SK-N-SH treated with all-trans-retinoic acid at 6 μM for 48 hours (cell line): ENCODE results near the gene LTBP4.

ENCODE experiments used
- ATAC-seq: fragments of 200-7000 bp; cut with Tn5 transposase; 3 replicates; pipeline ENCODE4 v1.9.1; 2020; ENCODE audit warnings: mild to moderate bottlenecking, moderate library complexity
- ARNTL ChIP-seq: fragments of 450-650 bp; formaldehyde crosslinking; IDR thresholded peaks from 2 replicates; pipeline ENCODE4 v1.5.0; 2020; ENCODE audit warnings: low read depth, mild to moderate bottlenecking, moderate library complexity, borderline replicate concordance
- BACH2 ChIP-seq: fragments of 250-450 bp; sonication (Bioruptor Pico); IDR thresholded peaks from 2 replicates; pipeline ENCODE4 v1.9.0; 2021; ENCODE audit warnings: mild to moderate bottlenecking, borderline replicate concordance
- CSRNP3 ChIP-seq: fragments of 250-450 bp; sonication (Bioruptor Pico); IDR thresholded peaks from 2 replicates; pipeline ENCODE4 v1.5.1; 2021; ENCODE audit warnings: mild to moderate bottlenecking, moderate library complexity
- RARB ChIP-seq: fragments of 250-450 bp; sonication (Bioruptor Pico); IDR thresholded peaks from 2 replicates; pipeline ENCODE4 v1.8.0; 2021; ENCODE audit warnings: mild to moderate bottlenecking, moderate library complexity
- SNAI2 ChIP-seq: fragments of 250-450 bp; sonication (Bioruptor Pico); IDR thresholded peaks from 2 replicates; pipeline ENCODE4 v1.5.0; 2020; ENCODE audit warnings: mild to moderate bottlenecking, moderate library complexity
- TOX ChIP-seq: fragments of 250-450 bp; sonication (Bioruptor Pico); IDR thresholded peaks from 2 replicates; pipeline ENCODE4 v1.8.0; 2021; ENCODE audit warnings: mild to moderate bottlenecking, moderate library complexity, borderline replicate concordance
- ZC3H10 ChIP-seq: fragments of 250-450 bp; sonication (Bioruptor Pico); IDR thresholded peaks from 2 replicates; pipeline ENCODE4 v1.5.1; 2021; ENCODE audit warnings: mild to moderate bottlenecking, moderate library complexity
- ZFP3 ChIP-seq: fragments of 250-450 bp; sonication (Bioruptor Pico); IDR thresholded peaks from 2 replicates; pipeline ENCODE4 v1.5.0; 2020; ENCODE audit warnings: mild to moderate bottlenecking, moderate library complexity
- ZFP30 ChIP-seq: fragments of 450-650 bp; formaldehyde crosslinking; IDR thresholded peaks from 2 replicates; pipeline ENCODE4 v1.5.0; 2022; ENCODE audit warnings: mild to moderate bottlenecking, moderate library complexity
- ZNF565 ChIP-seq: fragments of 450-650 bp; formaldehyde crosslinking; conservative IDR thresholded peaks from 2 replicates; pipeline ENCODE4 v1.5.0; 2020; ENCODE audit warnings: low read depth, mild to moderate bottlenecking, moderate library complexity
- ZNF70 ChIP-seq: fragments of 450-650 bp; formaldehyde crosslinking; IDR thresholded peaks from 2 replicates; pipeline ENCODE4 v1.5.0; 2020; ENCODE audit warnings: mild to moderate bottlenecking, moderate library complexity
- TF ChIP-seq, protein P1 (sequence below): fragments of 250-450 bp; sonication (Bioruptor Pico); IDR thresholded peaks from 2 replicates; pipeline ENCODE4 v1.8.0; 2020; ENCODE audit warnings: mild to moderate bottlenecking, moderate library complexity, borderline replicate concordance
- TF ChIP-seq, protein P2 (sequence below): fragments of 250-450 bp; sonication (Bioruptor Pico); IDR thresholded peaks from 2 replicates; pipeline ENCODE4 v1.5.0; 2020; ENCODE audit warnings: mild to moderate bottlenecking, moderate library complexity
- TF ChIP-seq, protein P3 (sequence below): fragments of 250-450 bp; sonication (Bioruptor Pico); IDR thresholded peaks from 2 replicates; pipeline ENCODE4 v1.8.0; 2021; ENCODE audit warnings: low read depth, mild to moderate bottlenecking, moderate library complexity, borderline replicate concordance

Gene LTBP4

DNA sequence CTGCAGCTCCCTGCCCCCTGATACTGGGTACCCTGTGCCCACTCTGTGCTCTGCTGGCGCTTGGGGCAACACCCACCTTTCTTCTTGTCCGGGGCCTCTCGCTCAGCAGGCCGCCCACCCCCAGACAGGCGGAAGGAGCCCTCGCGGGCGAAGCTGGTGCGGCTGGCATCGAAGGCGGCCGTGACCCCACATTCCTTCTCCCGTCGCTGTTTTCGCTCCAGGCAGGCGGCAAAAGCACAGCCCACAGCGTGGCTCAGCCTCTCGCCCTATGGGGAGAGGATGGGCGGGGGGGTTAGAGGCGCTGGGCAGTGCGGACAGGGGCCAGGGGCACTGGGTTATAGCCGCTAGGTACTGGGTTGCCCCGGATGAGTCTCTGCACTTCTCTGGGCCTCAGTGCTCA is 76.0 kb downstream of the LTBP4 start:
- TF ChIP-seq ZC3H10 (CRISPR knock-in tag) (no peak), ZFP3 (CRISPR knock-in tag) (no peak), CSRNP3 (CRISPR knock-in tag) (no peak), ZNF565 (no peak), ZFP30 (CRISPR knock-in tag) (no peak), RARB (CRISPR knock-in tag) (no peak), SNAI2 (CRISPR knock-in tag) (no peak), ZNF70 (CRISPR knock-in tag) (no peak), TOX (CRISPR knock-in tag) (no peak), BACH2 (no peak), ARNTL (CRISPR knock-in tag) (no peak)
- TF ChIP-seq, protein P1, sequence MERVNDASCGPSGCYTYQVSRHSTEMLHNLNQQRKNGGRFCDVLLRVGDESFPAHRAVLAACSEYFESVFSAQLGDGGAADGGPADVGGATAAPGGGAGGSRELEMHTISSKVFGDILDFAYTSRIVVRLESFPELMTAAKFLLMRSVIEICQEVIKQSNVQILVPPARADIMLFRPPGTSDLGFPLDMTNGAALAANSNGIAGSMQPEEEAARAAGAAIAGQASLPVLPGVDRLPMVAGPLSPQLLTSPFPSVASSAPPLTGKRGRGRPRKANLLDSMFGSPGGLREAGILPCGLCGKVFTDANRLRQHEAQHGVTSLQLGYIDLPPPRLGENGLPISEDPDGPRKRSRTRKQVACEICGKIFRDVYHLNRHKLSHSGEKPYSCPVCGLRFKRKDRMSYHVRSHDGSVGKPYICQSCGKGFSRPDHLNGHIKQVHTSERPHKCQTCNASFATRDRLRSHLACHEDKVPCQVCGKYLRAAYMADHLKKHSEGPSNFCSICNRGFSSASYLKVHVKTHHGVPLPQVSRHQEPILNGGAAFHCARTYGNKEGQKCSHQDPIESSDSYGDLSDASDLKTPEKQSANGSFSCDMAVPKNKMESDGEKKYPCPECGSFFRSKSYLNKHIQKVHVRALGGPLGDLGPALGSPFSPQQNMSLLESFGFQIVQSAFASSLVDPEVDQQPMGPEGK (CRISPR knock-in tag) = no peak
- TF ChIP-seq, protein P2, sequence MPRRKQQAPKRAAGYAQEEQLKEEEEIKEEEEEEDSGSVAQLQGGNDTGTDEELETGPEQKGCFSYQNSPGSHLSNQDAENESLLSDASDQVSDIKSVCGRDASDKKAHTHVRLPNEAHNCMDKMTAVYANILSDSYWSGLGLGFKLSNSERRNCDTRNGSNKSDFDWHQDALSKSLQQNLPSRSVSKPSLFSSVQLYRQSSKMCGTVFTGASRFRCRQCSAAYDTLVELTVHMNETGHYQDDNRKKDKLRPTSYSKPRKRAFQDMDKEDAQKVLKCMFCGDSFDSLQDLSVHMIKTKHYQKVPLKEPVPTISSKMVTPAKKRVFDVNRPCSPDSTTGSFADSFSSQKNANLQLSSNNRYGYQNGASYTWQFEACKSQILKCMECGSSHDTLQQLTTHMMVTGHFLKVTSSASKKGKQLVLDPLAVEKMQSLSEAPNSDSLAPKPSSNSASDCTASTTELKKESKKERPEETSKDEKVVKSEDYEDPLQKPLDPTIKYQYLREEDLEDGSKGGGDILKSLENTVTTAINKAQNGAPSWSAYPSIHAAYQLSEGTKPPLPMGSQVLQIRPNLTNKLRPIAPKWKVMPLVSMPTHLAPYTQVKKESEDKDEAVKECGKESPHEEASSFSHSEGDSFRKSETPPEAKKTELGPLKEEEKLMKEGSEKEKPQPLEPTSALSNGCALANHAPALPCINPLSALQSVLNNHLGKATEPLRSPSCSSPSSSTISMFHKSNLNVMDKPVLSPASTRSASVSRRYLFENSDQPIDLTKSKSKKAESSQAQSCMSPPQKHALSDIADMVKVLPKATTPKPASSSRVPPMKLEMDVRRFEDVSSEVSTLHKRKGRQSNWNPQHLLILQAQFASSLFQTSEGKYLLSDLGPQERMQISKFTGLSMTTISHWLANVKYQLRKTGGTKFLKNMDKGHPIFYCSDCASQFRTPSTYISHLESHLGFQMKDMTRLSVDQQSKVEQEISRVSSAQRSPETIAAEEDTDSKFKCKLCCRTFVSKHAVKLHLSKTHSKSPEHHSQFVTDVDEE = no peak
- TF ChIP-seq, protein P3, sequence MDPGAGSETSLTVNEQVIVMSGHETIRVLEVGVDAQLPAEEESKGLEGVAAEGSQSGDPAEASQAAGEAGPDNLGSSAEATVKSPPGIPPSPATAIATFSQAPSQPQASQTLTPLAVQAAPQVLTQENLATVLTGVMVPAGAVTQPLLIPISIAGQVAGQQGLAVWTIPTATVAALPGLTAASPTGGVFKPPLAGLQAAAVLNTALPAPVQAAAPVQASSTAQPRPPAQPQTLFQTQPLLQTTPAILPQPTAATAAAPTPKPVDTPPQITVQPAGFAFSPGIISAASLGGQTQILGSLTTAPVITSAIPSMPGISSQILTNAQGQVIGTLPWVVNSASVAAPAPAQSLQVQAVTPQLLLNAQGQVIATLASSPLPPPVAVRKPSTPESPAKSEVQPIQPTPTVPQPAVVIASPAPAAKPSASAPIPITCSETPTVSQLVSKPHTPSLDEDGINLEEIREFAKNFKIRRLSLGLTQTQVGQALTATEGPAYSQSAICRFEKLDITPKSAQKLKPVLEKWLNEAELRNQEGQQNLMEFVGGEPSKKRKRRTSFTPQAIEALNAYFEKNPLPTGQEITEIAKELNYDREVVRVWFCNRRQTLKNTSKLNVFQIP = no peak
- no peak for ATAC-seq
